HUES64 (cell line): Measurements from ENCODE around the gene RPL27A.

Experiments
- H3K27ac ChIP-seq: 2 replicates; pipeline ENCODE4 v1.7.0; 2013; ENCODE audit warnings: low read depth, low read length, inconsistent platforms
- H3K27me3 ChIP-seq: 2 replicates; pipeline ENCODE4 v1.6.1; 2013; ENCODE audit warnings: mild to moderate bottlenecking, low read length; ENCODE audit not compliant: insufficient read depth
- H3K36me3 ChIP-seq: 2 replicates; pipeline ENCODE4 v1.6.1; 2013; ENCODE audit warnings: mild to moderate bottlenecking, low read length; ENCODE audit not compliant: insufficient read depth
- H3K4me1 ChIP-seq: 2 replicates; pipeline ENCODE4 v1.6.1; 2013; ENCODE audit warnings: mild to moderate bottlenecking, low read length, moderate library complexity; ENCODE audit not compliant: insufficient read depth
- H3K4me3 ChIP-seq: 2 replicates; pipeline ENCODE4 v1.5.1; 2013; ENCODE audit warnings: mild to moderate bottlenecking, low read length, moderate library complexity
- H3K9ac ChIP-seq: 2 replicates; pipeline ENCODE4 v1.6.1; 2013; ENCODE audit warnings: mild to moderate bottlenecking, low read depth, low read length
- H3K9me3 ChIP-seq: 2 replicates; pipeline ENCODE4 v1.6.1; 2013; ENCODE audit warnings: low read depth, low read length; ENCODE audit not compliant: insufficient read depth
- WGBS: fragments of 150-250, 120-280 bp; methylation state at CpG from one replicate; pipeline ENCODE4 v1.1.7; 2013; ENCODE audit warnings: missing lambda C conversion rate; 5-methylcytosine and 5-hydroxymethylcytosine counted together

RPL27A gene

GRCh38 chr11:8701891-8702597, 19.5 kb downstream of the RPL27A start:
- Histone ChIP-seq H3K27me3 (no peaks in the 10 kb centered on the region), H3K27ac (no peak overlapping the region), H3K4me1 (peaks cover 39% of the 10 kb centered on the region), H3K9ac (no peak overlapping the region), H3K36me3 (peaks cover 25% of the 10 kb centered on the region), H3K4me3 (no peak overlapping the region), H3K9me3 (no peaks in the 10 kb centered on the region)
- WGBS: 90% methylated on average over 10 of the region's 10 CpGs

- no peak overlapping the region for H3K27ac ChIP-seq
- H3K9me3 ChIP-seq: no peaks in the 10 kb centered on the region
- H3K4me3 ChIP-seq: no peak overlapping the region
- WGBS: 92% methylated on average over 14 of the region's 14 CpGs
- H3K4me1 ChIP-seq: peaks cover 39% of the 10 kb centered on the region
- no peaks in the 10 kb centered on the region for H3K27me3 ChIP-seq
- peaks cover 20% of the 10 kb centered on the region for H3K36me3 ChIP-seq
- no peak overlapping the region for H3K9ac ChIP-seq
Observed at GRCh38 chr11:8702598-8702915, 20.0 kb downstream of the RPL27A start.

GRCh38 chr11:8704136-8704535, 21.5 kb downstream of the RPL27A start:
- H3K9ac ChIP-seq: no peak overlapping the region
- no peaks in the 10 kb centered on the region for H3K9me3 ChIP-seq
- H3K4me3 ChIP-seq: no peak overlapping the region
- no peaks in the 10 kb centered on the region for H3K27me3 ChIP-seq
- H3K4me1 ChIP-seq: peaks cover 27% of the 10 kb centered on the region
- no peak overlapping the region for H3K27ac ChIP-seq
- H3K36me3 ChIP-seq: peaks cover 11% of the 10 kb centered on the region
- WGBS: 89% methylated on average over 2 of the region's 2 CpGs

DNA sequence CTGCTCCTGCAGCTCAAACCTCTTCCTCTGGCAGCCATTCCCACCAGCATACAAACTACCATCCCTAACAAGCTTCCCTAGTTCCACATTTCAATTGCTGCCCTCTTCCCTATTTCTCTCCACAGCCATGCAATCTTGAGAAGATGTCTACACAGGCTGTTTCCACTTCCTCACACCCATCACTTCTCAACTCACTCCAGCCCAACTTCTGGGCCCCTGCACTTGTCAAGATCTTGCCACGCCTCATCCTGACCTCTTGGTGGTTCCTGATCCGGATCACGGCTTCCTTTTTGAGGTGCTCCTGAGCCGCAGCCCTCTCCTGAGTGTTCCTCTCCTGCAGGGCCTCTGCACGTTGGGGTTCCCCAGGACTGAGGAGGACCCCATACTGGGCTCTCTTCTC, 22.6 kb downstream of the RPL27A start:
- H3K4me1 ChIP-seq: peaks cover 19% of the 10 kb centered on the region
- H3K4me3 ChIP-seq: no peak overlapping the region
- H3K27ac ChIP-seq: no peak overlapping the region
- H3K9ac ChIP-seq: no peak overlapping the region
- no peaks in the 10 kb centered on the region for H3K27me3 ChIP-seq
- H3K9me3 ChIP-seq: no peaks in the 10 kb centered on the region
- H3K36me3 ChIP-seq: peaks cover 11% of the 10 kb centered on the region
- WGBS: 93% methylated on average over 5 of the region's 5 CpGs

- no peak overlapping the region for H3K9ac ChIP-seq
- H3K27ac ChIP-seq: no peak overlapping the region
- no peak overlapping the region for H3K4me3 ChIP-seq
- no peaks in the 10 kb centered on the region for H3K9me3 ChIP-seq
- peaks cover 17% of the 10 kb centered on the region for H3K36me3 ChIP-seq
- H3K27me3 ChIP-seq: no peaks in the 10 kb centered on the region
- H3K4me1 ChIP-seq: 0 out of 2 replicates have a peak, but pooled peaks cover 5% of the 10 kb centered on the region
- WGBS: 96% methylated on average over 14 of the region's 14 CpGs
Observed at GRCh38 chr11:8706673-8707432, 24.3 kb downstream of the RPL27A start.

DNA sequence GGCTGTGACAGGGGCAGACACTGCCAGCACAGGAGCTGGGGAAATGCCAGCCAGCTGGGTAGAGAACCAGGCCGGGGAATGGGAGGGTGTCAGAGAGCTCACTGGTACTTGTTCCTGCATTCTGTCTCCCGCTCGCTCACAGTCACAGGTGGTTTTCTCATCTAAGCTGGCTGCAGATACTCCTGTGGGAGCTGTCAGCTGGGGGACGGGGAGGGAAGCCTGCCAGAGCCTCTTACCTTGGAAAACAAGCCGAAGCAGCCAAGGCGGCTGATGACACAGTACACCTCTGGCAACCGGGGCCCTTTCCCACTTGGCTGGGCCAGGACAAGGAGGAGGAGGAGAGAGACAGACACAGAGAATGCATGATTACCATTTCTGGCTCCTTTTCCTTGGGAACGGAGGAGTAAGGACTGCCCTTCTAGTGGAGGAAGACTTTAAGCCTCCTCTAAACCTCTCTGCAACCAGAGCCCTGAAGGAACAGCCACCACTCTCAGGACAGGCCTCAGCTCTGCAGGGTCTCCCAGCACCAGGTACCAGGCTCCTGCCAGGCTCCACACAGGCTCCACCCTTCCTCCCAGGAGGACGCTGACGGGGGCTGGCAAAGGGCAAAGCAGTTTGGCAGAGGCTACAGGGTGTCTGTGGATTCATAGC, 25.1 kb downstream of the RPL27A start:
- H3K36me3 ChIP-seq: peaks cover 21% of the 10 kb centered on the region
- H3K4me1 ChIP-seq: no peaks in the 10 kb centered on the region
- no peak overlapping the region; the same call in 1 of the 2 replicates for H3K9ac ChIP-seq
- H3K4me3 ChIP-seq: no peak overlapping the region
- no peaks in the 10 kb centered on the region for H3K27me3 ChIP-seq
- peak overlapping the region; percentile 89; the same call in 1 of the 2 replicates for H3K27ac ChIP-seq
- WGBS: 88% methylated on average over 10 of the region's 10 CpGs
- H3K9me3 ChIP-seq: no peaks in the 10 kb centered on the region

- H3K4me3 ChIP-seq: no peak overlapping the region
- H3K27ac ChIP-seq: peak overlapping the region; percentile 89
- H3K9ac ChIP-seq: peak overlapping the region; percentile 48; the same call in 1 of the 2 replicates
- no peaks in the 10 kb centered on the region for H3K4me1 ChIP-seq
- WGBS: 63% methylated on average over 11 of the region's 12 CpGs
- no peaks in the 10 kb centered on the region for H3K27me3 ChIP-seq
- H3K9me3 ChIP-seq: no peaks in the 10 kb centered on the region
- H3K36me3 ChIP-seq: peaks cover 28% of the 10 kb centered on the region
Observed at GRCh38 chr11:8709002-8709672, 26.5 kb downstream of the RPL27A start.

DNA sequence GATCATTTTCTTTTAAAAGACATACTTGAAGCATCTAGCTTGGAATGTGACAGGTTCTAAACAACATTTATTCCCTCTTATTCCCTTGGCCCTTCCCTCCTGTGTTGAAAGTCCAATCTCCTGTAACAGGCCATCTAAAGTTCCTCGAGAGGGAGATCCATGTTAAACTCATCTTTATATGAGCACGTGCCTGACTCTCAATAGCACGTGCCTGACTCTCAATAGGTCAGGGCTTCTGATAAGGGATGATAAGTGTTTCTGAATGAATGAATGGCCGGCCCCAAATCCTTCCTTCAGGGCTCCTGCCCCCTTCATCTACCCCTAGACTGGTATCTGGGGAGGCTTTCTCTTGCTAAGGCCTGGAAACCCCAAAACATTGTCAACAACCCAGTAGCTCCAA, 27.2 kb downstream of the RPL27A start:
- Histone ChIP-seq H3K27ac (peak overlapping the region; percentile 89), H3K36me3 (peaks cover 35% of the 10 kb centered on the region), H3K4me3 (no peak overlapping the region), H3K4me1 (no peaks in the 10 kb centered on the region), H3K27me3 (no peaks in the 10 kb centered on the region), H3K9me3 (no peaks in the 10 kb centered on the region), H3K9ac (no peak overlapping the region)
- 91% methylated on average over 4 of the region's 4 CpGs for WGBS

DNA sequence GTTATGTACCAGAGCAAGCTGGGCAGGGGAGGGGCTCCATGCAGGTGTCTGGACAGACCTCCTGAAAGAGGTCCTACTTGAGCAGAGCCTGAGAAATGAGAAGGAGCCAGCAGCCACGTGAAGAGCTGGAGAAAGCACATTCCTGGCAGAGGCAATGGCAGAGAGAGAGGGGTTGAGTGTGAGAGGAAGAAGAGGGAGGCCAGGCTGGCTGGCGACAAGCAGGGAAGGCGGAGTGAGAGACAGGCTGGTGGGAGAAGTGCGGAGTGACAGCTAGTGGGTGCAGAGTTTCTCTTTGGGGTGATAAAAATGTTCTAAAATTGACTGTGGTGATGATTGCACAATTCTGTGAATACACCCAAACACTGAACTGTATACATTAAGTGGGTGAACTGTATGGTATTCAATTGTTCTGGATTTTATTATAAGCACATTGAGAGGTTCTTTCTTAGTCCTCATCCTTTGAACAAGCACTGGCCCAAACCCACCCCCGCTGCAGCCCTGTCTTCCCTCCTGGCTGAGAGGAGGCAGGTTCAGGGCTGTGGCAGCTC, 29.4 kb downstream of the RPL27A start:
- H3K27ac ChIP-seq: no peak overlapping the region
- H3K4me3 ChIP-seq: no peak overlapping the region
- WGBS: 90% methylated on average over 5 of the region's 5 CpGs
- no peaks in the 10 kb centered on the region for H3K9me3 ChIP-seq
- no peaks in the 10 kb centered on the region for H3K4me1 ChIP-seq
- no peak overlapping the region for H3K9ac ChIP-seq
- no peaks in the 10 kb centered on the region for H3K27me3 ChIP-seq
- H3K36me3 ChIP-seq: peaks cover 32% of the 10 kb centered on the region; the same call in 1 of the 2 replicates

- H3K27ac ChIP-seq: no peak overlapping the region
- H3K36me3 ChIP-seq: peaks cover 36% of the 10 kb centered on the region; the same call in 1 of the 2 replicates
- no peak overlapping the region for H3K9ac ChIP-seq
- peaks cover 3% of the 10 kb centered on the region; the same call in 1 of the 2 replicates for H3K4me1 ChIP-seq
- 96% methylated on average over 12 of the region's 12 CpGs for WGBS
- no peak overlapping the region for H3K4me3 ChIP-seq
- no peaks in the 10 kb centered on the region for H3K27me3 ChIP-seq
- H3K9me3 ChIP-seq: no peaks in the 10 kb centered on the region
Observed at GRCh38 chr11:8712506-8712905, 29.9 kb downstream of the RPL27A start.
